Measurements from ENCODE around the gene OSTN.

The OSTN gene

DNA sequence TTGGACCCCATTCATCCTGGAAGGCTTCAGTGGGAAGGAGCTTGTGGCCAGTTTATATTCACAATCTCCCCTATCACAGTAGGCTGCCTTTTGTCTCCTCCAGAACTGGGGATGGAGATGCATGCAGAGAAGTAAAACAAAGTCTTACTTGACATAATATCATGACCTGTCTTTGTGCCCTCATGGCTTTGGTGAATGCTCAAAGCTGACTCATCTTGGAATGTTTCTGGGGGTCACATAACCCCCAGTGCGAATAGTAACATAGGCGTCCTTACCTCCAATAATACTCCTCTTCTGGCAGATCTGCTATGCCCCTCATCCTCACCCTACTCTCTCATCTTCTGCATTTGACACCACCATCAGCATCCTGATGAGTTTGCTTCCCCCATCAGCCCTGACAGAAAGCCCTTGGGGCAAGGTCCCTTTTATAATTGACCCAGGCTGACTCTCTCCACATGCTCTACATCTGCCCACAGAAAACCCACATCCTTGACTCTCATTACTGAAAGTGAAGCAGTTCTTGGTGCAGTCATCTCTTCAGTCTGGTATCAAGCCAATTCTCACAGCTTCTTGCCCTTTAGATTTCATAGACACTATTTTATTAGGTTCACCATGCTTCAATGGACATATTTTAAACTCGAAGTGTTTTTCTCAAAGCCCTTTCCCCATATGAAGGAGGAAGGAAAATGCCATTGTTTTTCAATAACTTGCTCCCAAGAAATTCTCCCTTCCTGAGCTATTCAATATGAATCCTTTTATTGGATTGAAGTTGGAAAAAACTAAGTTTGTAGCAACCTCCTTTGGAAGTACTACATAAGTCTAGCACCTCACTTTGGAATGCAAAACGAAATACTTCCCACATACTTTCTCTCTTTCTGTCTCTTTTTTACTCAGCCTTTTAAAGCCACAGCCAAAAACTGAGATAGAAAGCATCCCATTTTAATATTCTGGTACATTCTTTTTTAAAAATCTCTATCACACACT, 36.6 kb downstream of the OSTN start:
- CTCF ChIA-PET = interaction anchor here (0.6 kb wide), 1 partner anchor 9 kb away, joined by 3 read pairs; no protein-coding TSS in a partner anchor
- Histone ChIP-seq H3K27ac (ENCODE audit: extremely low read depth, low read depth, low read length) (no peak overlapping the region), H3K9me3 (ENCODE audit: control insufficient read depth, insufficient read depth, low read depth, low read length) (no peaks in the 10 kb centered on the region), H3K4me1 (ENCODE audit: control insufficient read depth, insufficient read depth, low read length) (no peaks in the 10 kb centered on the region), H3K4me3 (ENCODE audit: low read depth, low read length) (no peak overlapping the region), H3K36me3 (ENCODE audit: control insufficient read depth in 2 of 2, insufficient read depth in 1 of 2, low read length in 2 of 2) (no peaks in the 10 kb centered on the region)
- POLR2A ChIA-PET = no interaction called here
- no peak for TF ChIP-seq ZSCAN16 (tag by site-specific recombination; IDR thresholded peaks at IDR 0.05)
- TF ChIP-seq ZFHX2 (tag by site-specific recombination; conservative IDR thresholded peaks at IDR 0.05) = peak; percentile 36; the same call in 1 of the 2 replicates
- TF ChIP-seq ZNF777 (tag by site-specific recombination; IDR thresholded peaks at IDR 0.05; ENCODE audit: borderline replicate concordance) = no peak

DNA sequence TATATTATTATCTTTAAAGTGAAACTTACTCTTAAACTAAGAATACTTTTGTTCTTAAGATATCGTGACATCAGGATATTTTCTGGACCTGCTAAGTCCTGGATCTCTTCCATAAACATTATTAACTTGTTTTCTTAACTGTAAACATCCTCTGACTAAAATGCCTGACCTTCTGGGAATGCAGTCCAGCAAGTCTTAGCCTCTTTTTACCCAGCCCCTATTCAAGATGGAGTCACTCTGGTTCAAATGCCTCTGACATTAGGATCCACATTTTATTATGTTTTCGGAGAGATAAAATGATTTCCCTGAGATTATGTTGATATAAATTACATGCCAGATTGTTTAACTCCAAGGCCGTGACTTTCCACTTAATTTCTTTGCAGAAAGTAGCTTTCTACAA, 37.6 kb downstream of the OSTN start:
- CTCF ChIA-PET = no interaction called here
- no peaks in the 10 kb centered on the region for H3K4me1 ChIP-seq (ENCODE audit: control insufficient read depth, insufficient read depth, low read length)
- POLR2A ChIA-PET = no interaction called here

DNA sequence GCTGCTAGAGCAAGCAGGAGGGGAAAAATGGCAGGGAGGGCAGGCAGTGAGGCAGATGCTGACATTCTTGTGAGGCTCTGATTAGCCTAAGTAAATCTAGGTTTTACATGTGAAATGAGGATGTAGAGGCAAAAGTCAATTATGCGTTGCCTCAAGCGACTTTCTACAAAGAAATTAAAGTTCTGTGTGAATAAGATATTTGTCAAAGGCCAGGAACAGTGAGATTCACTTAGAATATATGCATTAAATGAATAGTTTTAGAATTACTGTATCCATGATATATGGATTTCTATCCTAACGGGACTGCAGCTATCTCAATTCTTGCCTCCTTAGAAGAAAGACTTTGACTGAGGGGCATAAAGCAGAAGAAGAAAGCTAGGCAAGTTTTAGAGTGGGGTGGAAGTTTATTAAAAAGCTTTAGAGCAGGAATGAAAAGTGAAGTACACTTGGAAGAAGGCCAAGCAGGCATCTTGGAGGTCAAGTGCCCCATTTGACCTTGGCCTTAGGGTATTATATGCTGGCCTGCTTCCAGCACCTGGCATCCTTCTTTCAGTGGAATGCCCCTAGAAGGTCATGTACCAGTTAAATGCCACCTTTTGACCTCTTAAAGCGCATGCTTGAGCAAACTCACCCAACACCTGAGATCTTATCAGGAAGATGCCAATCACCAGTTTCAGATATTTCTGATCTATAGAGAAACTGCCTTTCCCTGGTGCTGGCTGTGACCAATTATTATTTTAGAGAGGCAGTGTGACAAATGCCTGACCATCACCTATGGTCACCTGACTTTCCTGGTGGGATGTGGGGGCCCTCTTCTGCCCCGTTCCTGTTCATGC, 38.2 kb downstream of the OSTN start:
- ChIA-PET POLR2A (no interaction called here), CTCF (no interaction called here)
- TF ChIP-seq, protein P1, sequence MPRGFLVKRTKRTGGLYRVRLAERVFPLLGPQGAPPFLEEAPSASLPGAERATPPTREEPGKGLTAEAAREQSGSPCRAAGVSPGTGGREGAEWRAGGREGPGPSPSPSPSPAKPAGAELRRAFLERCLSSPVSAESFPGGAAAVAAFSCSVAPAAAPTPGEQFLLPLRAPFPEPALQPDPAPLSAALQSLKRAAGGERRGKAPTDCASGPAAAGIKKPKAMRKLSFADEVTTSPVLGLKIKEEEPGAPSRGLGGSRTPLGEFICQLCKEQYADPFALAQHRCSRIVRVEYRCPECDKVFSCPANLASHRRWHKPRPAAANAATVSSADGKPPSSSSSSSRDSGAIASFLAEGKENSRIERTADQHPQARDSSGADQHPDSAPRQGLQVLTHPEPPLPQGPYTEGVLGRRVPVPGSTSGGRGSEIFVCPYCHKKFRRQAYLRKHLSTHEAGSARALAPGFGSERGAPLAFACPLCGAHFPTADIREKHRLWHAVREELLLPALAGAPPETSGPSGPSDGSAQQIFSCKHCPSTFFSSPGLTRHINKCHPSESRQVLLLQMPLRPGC (tag by site-specific recombination; IDR thresholded peaks at IDR 0.05) = no peak
- TF ChIP-seq ZNF785 (tag by site-specific recombination; IDR thresholded peaks at IDR 0.05) (no peak), RBAK (tag by site-specific recombination; IDR thresholded peaks at IDR 0.05) (no peak), ZFP41 (tag by site-specific recombination; IDR thresholded peaks at IDR 0.05; ENCODE audit: borderline replicate concordance) (no peak), TCF7L2 (IDR thresholded peaks at IDR 0.05; ENCODE audit: borderline replicate concordance, low read depth, low read length) (no peak), BCL11B (tag by site-specific recombination; IDR thresholded peaks at IDR 0.05; ENCODE audit: low read depth) (no peak), ZNF416 (tag by site-specific recombination; IDR thresholded peaks at IDR 0.05) (no peak), ZNF221 (tag by site-specific recombination; IDR thresholded peaks at IDR 0.05; ENCODE audit: borderline replicate concordance) (no peak)
- H3K36me3 ChIP-seq (ENCODE audit: control insufficient read depth in 2 of 2, insufficient read depth in 1 of 2, low read length in 2 of 2) = no peaks in the 10 kb centered on the region
- H3K27ac ChIP-seq (ENCODE audit: extremely low read depth, low read depth, low read length) = no peak overlapping the region
- no peaks in the 10 kb centered on the region for H3K9me3 ChIP-seq (ENCODE audit: control insufficient read depth, insufficient read depth, low read depth, low read length)
- no peak overlapping the region for H3K4me3 ChIP-seq (ENCODE audit: low read depth, low read length)
- no peaks in the 10 kb centered on the region for H3K4me1 ChIP-seq (ENCODE audit: control insufficient read depth, insufficient read depth, low read length)

More for the DNA sequence above, 37.6 kb downstream of the OSTN start:
- no peak overlapping the region for H3K4me3 ChIP-seq (ENCODE audit: low read depth, low read length)
- no peaks in the 10 kb centered on the region for H3K36me3 ChIP-seq (ENCODE audit: control insufficient read depth in 2 of 2, insufficient read depth in 1 of 2, low read length in 2 of 2)
- TF ChIP-seq ZNF423 (tag by site-specific recombination; IDR thresholded peaks at IDR 0.05) (no peak), ZNF394 (tag by site-specific recombination; IDR thresholded peaks at IDR 0.05; ENCODE audit: borderline replicate concordance) (no peak), ZNF48 (tag by site-specific recombination; IDR thresholded peaks at IDR 0.05) (no peak), ZXDB (tag by site-specific recombination; IDR thresholded peaks at IDR 0.05) (no peak), YY2 (tag by site-specific recombination; IDR thresholded peaks at IDR 0.05) (no peak), SP2 (tag by site-specific recombination; IDR thresholded peaks at IDR 0.05) (no peak)
- TF ChIP-seq, protein P2, sequence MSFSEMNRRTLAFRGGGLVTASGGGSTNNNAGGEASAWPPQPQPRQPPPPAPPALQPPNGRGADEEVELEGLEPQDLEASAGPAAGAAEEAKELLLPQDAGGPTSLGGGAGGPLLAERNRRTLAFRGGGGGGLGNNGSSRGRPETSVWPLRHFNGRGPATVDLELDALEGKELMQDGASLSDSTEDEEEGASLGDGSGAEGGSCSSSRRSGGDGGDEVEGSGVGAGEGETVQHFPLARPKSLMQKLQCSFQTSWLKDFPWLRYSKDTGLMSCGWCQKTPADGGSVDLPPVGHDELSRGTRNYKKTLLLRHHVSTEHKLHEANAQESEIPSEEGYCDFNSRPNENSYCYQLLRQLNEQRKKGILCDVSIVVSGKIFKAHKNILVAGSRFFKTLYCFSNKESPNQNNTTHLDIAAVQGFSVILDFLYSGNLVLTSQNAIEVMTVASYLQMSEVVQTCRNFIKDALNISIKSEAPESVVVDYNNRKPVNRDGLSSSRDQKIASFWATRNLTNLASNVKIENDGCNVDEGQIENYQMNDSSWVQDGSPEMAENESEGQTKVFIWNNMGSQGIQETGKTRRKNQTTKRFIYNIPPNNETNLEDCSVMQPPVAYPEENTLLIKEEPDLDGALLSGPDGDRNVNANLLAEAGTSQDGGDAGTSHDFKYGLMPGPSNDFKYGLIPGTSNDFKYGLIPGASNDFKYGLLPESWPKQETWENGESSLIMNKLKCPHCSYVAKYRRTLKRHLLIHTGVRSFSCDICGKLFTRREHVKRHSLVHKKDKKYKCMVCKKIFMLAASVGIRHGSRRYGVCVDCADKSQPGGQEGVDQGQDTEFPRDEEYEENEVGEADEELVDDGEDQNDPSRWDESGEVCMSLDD (tag by site-specific recombination; IDR thresholded peaks at IDR 0.05) = no peak
- TF ChIP-seq, protein P3, sequence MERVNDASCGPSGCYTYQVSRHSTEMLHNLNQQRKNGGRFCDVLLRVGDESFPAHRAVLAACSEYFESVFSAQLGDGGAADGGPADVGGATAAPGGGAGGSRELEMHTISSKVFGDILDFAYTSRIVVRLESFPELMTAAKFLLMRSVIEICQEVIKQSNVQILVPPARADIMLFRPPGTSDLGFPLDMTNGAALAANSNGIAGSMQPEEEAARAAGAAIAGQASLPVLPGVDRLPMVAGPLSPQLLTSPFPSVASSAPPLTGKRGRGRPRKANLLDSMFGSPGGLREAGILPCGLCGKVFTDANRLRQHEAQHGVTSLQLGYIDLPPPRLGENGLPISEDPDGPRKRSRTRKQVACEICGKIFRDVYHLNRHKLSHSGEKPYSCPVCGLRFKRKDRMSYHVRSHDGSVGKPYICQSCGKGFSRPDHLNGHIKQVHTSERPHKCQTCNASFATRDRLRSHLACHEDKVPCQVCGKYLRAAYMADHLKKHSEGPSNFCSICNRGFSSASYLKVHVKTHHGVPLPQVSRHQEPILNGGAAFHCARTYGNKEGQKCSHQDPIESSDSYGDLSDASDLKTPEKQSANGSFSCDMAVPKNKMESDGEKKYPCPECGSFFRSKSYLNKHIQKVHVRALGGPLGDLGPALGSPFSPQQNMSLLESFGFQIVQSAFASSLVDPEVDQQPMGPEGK (tag by site-specific recombination; IDR thresholded peaks at IDR 0.05) = no peak
- no peak overlapping the region for H3K27ac ChIP-seq (ENCODE audit: extremely low read depth, low read depth, low read length)
- H3K9me3 ChIP-seq (ENCODE audit: control insufficient read depth, insufficient read depth, low read depth, low read length) = no peaks in the 10 kb centered on the region
